ENCODE measurements around the gene CTTNBP2NL.
"Not testable (repeated sequence)": the region's sequence is repeated elsewhere in the genome, so short reads cannot be mapped to it uniquely, and the experiment has no call there.

CTTNBP2NL gene

GRCh38 chr1:112409414-112409813 lies 13.4 kb downstream of the CTTNBP2NL start:
- Histone ChIP-seq H3K27ac (peak overlapping the region in 2 of 21 experiments; percentile 29 to 40), H3K4me3 (no peak overlapping the region)

- Histone ChIP-seq H3K4me3 (no peak overlapping the region), H3K27ac (peak overlapping the region in 1 of 21 experiments; percentile 20)
Measured at GRCh38 chr1:112410673-112411072, 14.7 kb downstream of the CTTNBP2NL start.

GRCh38 chr1:112417271-112417670 lies 21.3 kb downstream of the CTTNBP2NL start:
- Histone ChIP-seq H3K4me3 (no peak overlapping the region), H3K27ac (no peak overlapping the region)

- no peak overlapping the region for H3K4me3 ChIP-seq
Measured at GRCh38 chr1:112418099-112418892, 22.3 kb downstream of the CTTNBP2NL start.

GRCh38 chr1:112423207-112423606 lies 27.2 kb downstream of the CTTNBP2NL start:
- no peak overlapping the region for H3K4me3 ChIP-seq
- H3K27ac ChIP-seq, result no peak overlapping the region

More at GRCh38 chr1:112418099-112418892, 22.3 kb downstream of the CTTNBP2NL start:
- H3K27ac ChIP-seq, result no peak overlapping the region

GRCh38 chr1:112423666-112424065 lies 27.7 kb downstream of the CTTNBP2NL start:
- H3K4me3 ChIP-seq, H3K27ac ChIP-seq: not testable (repeated sequence)

GRCh38 chr1:112429749-112430148 lies 33.7 kb downstream of the CTTNBP2NL start:
- peak overlapping the region in 10 of 21 experiments; percentile 11 to 75 (median 43) for H3K27ac ChIP-seq
- no peak overlapping the region for H3K4me3 ChIP-seq

- Histone ChIP-seq H3K27ac (peak overlapping the region in 11 of 21 experiments; percentile 14 to 75 (median 48)), H3K4me3 (no peak overlapping the region)
Measured at GRCh38 chr1:112431038-112431437, 35.0 kb downstream of the CTTNBP2NL start.

GRCh38 chr1:112435448-112435847 lies 39.4 kb downstream of the CTTNBP2NL start:
- peak overlapping the region in 3 of 21 experiments; percentile 8 to 12 (median 9) for H3K27ac ChIP-seq

GRCh38 chr1:112436384-112437156 lies 40.6 kb downstream of the CTTNBP2NL start:
- H3K27ac ChIP-seq, result peak overlapping the region in 4 of 21 experiments; percentile 8 to 49 (median 10)
- H3K4me3 ChIP-seq, result no peak overlapping the region

More at GRCh38 chr1:112435448-112435847, 39.4 kb downstream of the CTTNBP2NL start:
- H3K4me3 ChIP-seq, result no peak overlapping the region

GRCh38 chr1:112438156-112438555 lies 42.1 kb downstream of the CTTNBP2NL start:
- peak overlapping the region in 2 of 21 experiments; percentile 56 to 69 for H3K27ac ChIP-seq
- not testable (repeated sequence) for H3K4me3 ChIP-seq

GRCh38 chr1:112439592-112439991 lies 43.6 kb downstream of the CTTNBP2NL start:
- Histone ChIP-seq H3K4me3 (no peak overlapping the region), H3K27ac (peak overlapping the region in 5 of 21 experiments; percentile 40 to 72 (median 56))

GRCh38 chr1:112440574-112440973 lies 44.6 kb downstream of the CTTNBP2NL start:
- Histone ChIP-seq H3K4me3 (no peak overlapping the region), H3K27ac (peak overlapping the region in 1 of 21 experiments; percentile 69)

GRCh38 chr1:112444269-112444668 lies 48.3 kb downstream of the CTTNBP2NL start:
- Histone ChIP-seq H3K4me3 (no peak overlapping the region), H3K27ac (peak overlapping the region in 3 of 21 experiments; percentile 4 to 17 (median 17))

GRCh38 chr1:112445596-112445995 lies 49.6 kb downstream of the CTTNBP2NL start:
- no peak overlapping the region for H3K27ac ChIP-seq
- H3K4me3 ChIP-seq, result no peak overlapping the region

GRCh38 chr1:112446411-112446810 lies 50.4 kb downstream of the CTTNBP2NL start:
- H3K4me3 ChIP-seq, result no peak overlapping the region
- H3K27ac ChIP-seq, result no peak overlapping the region

GRCh38 chr1:112448904-112449629 lies 53.1 kb downstream of the CTTNBP2NL start:
- Histone ChIP-seq H3K27ac (no peak overlapping the region), H3K4me3 (no peak overlapping the region)

GRCh38 chr1:112449630-112449983 lies 53.6 kb downstream of the CTTNBP2NL start:
- Histone ChIP-seq H3K27ac (no peak overlapping the region), H3K4me3 (no peak overlapping the region)

- Histone ChIP-seq H3K4me3 (no peak overlapping the region), H3K27ac (no peak overlapping the region)
Measured at GRCh38 chr1:112450773-112451172, 54.8 kb downstream of the CTTNBP2NL start.

GRCh38 chr1:112451301-112451700 lies 55.3 kb downstream of the CTTNBP2NL start:
- not testable (repeated sequence) for H3K27ac ChIP-seq

More at GRCh38 chr1:112451301-112451700, 55.3 kb downstream of the CTTNBP2NL start:
- not testable (repeated sequence) for H3K4me3 ChIP-seq

Measured in skin epidermis (tissue), 12 donors.